Activated gamma-delta T cell treated with Interleukin-2 at 50 U/mL for 16 hours (primary cell): Measurements from ENCODE around the gene TREML4.
"Not testable (repeated sequence)": the region's sequence is repeated elsewhere in the genome, so short reads cannot be mapped to it uniquely, and the experiment has no call there.

ENCODE experiments used
- DNase-seq: peaks from one replicate; pipeline ENCODE4 v3.0.0-alpha.2; 2020

The TREML4 gene, protein sequence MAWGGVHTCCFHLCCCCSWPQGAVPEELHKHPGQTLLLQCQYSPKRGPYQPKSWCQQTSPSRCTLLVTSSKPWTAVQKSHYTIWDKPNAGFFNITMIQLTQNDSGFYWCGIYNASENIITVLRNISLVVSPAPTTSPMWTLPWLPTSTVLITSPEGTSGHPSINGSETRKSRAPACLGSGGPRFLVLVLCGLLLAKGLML

DNA sequence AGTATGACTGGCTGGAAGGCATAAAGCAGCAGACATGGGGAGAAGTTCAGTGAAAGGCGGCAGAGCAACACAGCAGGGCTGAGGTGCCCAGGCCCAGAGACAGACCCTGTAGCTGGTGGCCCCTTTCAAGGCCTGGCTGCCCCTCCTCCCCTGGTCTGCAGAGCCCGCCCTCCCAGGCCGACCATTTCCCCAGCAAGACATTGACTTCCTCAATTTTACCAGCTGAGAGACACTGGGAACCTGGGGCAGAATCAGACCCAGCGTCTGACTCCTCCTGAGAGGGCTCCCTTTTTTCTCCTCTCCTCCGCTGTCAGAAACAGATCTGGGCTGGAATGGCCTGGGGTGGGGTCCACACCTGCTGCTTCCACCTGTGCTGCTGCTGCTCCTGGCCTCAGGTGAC lies at the start of gene TREML4:
TREML4 (plus strand) TSS at position 254 of the 400 bp plus-strand sequence; CDS start at position 333, 79 bp downstream.
- DNase-seq = no peak

- no peak for DNase-seq
These were observed 49.0 kb upstream of the TREML4 start for GRCh38 chr6:41179163-41179562.

DNA sequence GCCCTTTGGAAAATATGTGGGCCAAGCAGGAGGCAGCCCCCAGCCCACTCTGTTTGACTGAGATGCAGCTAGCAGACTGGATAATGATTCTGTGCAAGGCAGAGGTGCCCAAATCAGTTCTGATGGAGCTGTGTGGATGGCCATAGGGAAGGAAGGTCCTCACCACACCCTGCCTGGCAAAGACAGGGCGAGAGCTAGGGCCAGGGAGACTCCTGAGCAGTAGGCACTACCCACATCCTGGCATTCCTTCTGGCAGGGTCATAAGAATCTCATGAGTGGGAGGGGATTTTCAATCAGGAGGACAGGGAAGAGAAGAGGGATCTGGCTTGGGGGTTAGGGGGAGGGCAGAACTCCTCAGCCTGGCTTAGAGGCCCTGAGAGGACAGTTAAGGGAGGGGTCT lies 46.6 kb upstream of the TREML4 start:
- no peak for DNase-seq

- DNase-seq = peak; percentile 49
These were observed 45.8 kb upstream of the TREML4 start for GRCh38 chr6:41182069-41183034.

DNA sequence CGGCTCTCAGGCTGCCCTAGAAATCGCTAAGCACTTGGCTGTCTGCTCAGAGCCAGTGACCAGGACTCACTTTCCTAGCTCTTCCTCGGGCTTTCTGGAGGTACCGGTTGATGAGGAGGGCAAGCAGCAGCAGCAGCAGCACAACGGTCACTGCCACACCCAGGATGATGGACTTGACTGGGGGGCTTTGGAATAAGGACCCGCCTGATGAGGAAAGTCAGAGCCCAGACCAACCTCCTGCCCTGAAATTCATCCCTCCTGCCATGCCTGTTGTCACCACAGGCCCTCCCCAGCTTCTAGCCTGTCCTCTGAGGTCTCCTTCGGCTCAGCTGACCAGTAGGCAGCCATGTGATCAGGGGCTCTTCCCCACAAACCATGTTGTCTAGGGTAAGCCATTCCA lies 43.4 kb upstream of the TREML4 start:
- no peak for DNase-seq

- DNase-seq = no peak
These were observed 42.1 kb upstream of the TREML4 start for GRCh38 chr6:41186031-41186562.

DNA sequence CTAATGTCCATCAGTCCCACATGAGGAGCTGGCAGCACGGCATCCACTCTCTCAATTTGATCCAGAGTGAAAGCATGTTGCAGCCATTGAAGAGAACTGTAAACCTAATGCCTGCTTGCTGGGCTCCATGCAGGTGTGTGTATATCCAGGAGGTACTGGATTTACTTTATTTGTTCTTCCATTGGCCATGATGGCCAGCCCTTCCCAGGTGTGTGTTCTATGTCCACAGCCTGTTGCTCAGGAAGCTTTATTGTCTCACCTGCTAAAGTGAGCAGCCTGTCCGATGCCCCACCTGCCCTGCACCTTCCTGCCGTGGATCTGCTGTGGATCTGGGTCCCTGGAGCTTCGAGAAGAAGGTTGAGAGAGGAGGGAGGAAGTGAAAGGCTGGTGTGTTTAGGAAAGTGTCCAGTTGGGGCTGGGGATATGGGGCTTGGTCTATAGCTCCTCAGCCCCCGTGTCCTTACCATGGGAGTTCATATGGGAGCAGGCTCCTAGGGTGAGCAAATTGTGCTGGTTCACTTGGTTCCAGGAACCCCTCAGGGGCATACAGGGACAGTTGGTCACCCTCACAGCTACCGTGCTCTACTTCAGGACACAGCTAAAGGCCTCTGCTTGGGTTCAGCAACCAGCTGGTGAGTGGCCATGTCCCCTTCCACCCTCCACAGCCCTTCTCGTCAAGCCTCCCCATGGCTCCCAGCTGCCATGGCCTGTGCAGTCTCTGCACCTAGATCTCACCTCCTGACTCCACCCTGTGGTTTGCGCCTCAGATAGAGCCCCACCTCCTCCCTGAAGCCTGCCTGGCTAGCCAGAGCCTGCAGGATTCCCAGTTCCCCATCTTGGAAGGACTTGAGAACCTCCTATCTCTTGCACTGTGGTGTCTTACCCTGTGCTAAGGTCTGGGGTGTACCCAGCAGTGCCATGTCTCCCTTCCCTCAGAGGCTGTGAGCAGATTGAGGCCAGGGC lies 39.9 kb upstream of the TREML4 start:
- no peak for DNase-seq

DNA sequence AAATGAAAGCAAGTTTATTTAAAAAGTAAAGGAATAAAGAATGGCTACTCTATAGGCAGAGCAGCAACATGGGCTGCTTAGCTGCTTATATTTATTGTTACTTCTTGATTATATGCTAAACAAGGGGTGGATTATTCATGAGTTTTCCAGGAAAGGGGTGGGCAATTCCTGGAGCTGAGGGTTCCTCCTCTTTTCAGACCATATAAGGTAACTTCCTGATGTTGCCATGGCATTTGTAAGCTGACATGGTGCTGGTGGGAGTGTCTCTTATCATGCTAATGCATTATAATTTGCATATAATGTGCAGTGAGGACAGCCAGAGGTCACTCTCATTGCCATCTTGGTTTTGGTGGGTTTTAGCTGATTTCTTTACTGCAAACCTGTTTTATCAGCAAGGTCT lies 39.1 kb upstream of the TREML4 start:
- DNase-seq = not testable (repeated sequence)

DNA sequence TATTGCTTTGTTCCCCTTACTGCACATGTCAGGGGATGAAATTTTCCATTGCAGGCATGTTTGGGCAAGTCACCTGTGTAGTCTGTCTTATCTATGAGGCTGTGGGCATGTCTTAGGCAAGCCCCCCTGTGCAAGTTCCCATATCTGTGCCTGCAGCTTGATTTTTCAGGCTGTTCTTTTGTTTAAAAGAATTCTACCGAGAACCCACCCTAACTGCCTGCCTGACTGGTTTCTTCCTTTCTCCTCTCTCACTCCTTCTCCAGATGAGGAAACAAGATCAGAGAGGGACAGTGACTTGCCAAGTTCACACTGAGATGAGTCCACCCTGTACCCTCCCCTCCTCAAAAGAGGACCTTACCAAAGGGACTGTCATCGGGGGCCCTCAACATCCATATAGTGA lies 38.2 kb upstream of the TREML4 start:
- DNase-seq = no peak

DNA sequence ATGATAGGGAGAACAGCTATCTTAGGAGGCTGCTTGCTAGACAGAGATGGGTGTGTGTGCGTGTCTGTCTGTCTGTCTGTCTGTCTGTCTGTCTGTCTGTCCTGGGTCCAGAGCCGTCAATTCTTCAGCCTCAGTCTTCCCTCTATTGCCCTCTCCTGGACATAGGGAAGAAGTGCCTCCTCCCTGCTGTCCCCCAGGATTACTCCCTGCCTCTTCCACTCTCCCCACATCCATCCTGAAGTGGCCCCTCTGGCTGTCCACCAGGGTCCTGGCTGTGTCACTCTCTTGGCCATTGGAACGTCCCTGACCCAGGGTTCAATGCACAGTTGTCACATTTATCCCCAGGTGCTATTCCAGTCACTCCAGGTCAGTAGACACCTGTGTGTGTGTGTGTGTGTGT lies 37.4 kb upstream of the TREML4 start:
- DNase-seq = no peak

- DNase-seq = peak; percentile 33
These were observed 36.6 kb upstream of the TREML4 start for GRCh38 chr6:41191569-41191968.

DNA sequence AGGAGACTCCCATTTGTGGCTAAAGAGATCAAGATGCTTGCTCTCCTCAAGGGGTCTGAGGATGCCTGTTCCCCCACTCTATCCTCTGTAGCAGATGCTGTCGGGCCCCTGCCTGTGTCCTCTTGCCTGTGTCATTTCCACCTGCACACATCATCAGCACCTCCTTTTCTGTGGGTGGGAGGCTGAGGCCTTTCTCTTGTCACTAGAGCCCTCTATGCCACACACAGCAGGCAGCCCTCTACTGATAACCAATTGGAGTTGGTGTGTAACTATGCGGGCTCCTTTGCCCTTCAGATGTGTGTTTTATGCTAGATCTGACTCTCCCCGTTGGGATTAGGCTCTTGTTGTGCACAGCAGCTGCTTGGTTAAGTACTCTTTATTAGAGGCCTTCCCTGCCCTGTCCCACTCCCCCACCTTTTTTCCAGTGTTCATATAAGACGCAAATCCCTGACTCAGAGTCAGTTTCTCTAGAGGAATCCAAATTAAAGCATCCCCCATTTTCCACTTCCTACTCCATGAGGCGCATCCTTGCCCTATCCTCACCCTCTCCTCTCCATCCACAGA lies 34.9 kb upstream of the TREML4 start:
- DNase-seq = no peak

DNA sequence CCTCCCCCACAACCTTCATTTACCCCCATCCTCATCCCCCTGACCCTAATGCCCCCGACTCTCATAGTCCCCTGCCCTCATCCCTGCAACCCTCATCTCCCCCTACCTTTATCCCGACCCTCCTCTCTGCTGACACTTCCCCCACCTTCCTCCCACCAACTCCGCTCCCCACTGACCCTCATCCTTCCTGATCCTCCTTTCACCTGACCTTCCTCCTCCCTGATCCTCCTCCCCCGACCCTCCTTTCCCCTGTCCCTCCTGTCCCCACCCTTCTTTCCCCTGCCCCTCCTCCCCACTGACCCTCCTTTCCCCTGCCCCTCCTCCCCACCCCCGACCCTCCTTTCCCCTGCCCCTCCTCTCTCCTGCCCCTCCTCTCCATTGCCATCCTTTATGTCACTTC lies 34.3 kb upstream of the TREML4 start:
- DNase-seq = no peak

DNA sequence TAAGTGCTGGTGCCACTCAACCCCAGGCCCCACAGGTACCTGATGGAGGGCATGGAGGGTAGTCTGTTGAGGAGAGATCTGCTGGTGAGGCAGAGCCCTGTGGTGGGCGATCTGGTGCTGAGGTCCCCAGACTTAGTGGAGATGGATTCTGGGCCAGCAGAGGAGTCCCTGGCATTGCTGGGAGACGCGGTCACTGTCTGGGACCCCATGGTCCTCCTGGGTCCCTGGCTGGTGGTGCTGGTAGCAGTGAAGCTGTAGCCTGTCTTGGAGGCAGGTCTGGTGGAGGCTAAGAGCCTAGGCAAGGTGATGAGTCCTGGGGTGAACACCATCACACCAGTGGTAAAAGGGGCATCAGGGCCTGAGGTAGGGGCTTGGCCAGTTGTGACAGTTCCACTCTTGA lies 33.8 kb upstream of the TREML4 start:
- no peak for DNase-seq

DNA sequence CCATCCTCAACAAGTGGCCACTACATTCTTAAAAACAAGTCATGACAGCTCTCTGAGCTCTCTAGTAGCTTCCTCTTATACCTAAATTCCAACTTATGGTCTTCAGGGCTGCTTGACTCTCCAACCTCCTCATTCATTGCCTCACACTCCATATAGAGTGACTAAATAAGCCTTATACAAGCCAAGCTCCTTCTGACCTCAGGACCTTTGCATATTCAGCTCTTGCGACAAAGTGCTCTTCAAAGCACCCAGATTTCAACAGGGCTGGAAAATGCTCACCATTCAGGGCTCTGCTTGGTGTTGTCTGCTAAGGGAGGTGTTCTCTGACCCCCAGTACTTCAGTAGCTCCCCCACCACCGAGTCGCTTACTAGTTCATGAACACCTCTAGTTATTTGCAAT lies 30.9 kb upstream of the TREML4 start:
- DNase-seq = no peak

GRCh38 chr6:41199552-41200246 lies 28.4 kb upstream of the TREML4 start:
- DNase-seq = no peak

- DNase-seq = peak; percentile 51
These were observed 27.8 kb upstream of the TREML4 start for GRCh38 chr6:41200296-41200900.

- DNase-seq = no peak
These were observed 27.0 kb upstream of the TREML4 start, which contains the start of gene TREML2 for GRCh38 chr6:41200901-41201763. TSS of gene TREML2 (minus strand) at chr6:41201149. CDS start at chr6:41201008, 141 bp downstream.

DNA sequence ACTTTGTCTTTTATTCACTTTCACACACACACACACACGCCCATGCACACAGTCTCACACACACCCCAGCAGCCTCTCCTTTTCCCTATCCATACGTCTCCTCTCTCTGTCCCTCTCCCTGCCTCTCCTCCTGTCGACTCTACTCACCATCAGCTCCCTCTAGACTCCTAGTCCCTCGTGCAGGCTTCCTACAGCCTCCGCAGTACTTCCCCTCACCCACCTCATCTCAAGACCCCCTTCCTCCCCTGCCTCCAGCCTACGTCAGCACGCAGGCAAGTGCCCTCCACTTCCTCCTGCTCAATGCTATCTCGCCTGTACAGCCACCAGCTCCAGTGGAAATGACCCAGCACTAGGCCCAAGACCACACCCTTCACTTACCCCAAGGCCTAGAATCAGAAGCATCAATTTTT lies 26.4 kb upstream of the TREML4 start:
- DNase-seq = no peak

- DNase-seq = no peak
These were observed 24.0 kb upstream of the TREML4 start for GRCh38 chr6:41204156-41204555.
